HepG2 (cell line): ENCODE data around the gene THADA. TPM values are rescaled to one million over a fixed set of nuclear protein-coding genes. Genes with fewer than 3 reads are reported as not detected.

ENCODE experiments used
- CEBPB ChIP-seq: IDR thresholded peaks from 2 replicates; pipeline ENCODE4 v1.6.1; 2011; ENCODE audit warnings: low read depth, low read length, improper control_type of control experiment, borderline replicate concordance
- CHD2 ChIP-seq: IDR thresholded peaks from 2 replicates; pipeline ENCODE4 v1.6.1; 2011; ENCODE audit warnings: low read depth, low read length, improper control_type of control experiment
- FOXO4 ChIP-seq: sonication (generic); formaldehyde crosslinking; conservative IDR thresholded peaks from 2 replicates; pipeline ENCODE4 v1.8.1; 2023; ENCODE audit warnings: missing genetic modification reagents
- GZF1 ChIP-seq: sonication (generic); formaldehyde crosslinking; IDR thresholded peaks from 2 replicates; pipeline ENCODE4 v1.5.1; 2020; ENCODE audit warnings: mild to moderate bottlenecking, missing genetic modification reagents
- HNF4A ChIP-seq: sonication (generic); formaldehyde crosslinking; IDR thresholded peaks from 2 replicates; pipeline ENCODE4 v1.4.0; 2020; ENCODE audit warnings: missing genetic modification reagents
- IRF9 ChIP-seq: sonication (generic); formaldehyde crosslinking; IDR thresholded peaks from 2 replicates; pipeline ENCODE4 v1.8.0; 2022; ENCODE audit warnings: missing genetic modification reagents, mild to moderate bottlenecking, borderline replicate concordance
- JUNB ChIP-seq: sonication (generic); formaldehyde crosslinking; IDR thresholded peaks from 2 replicates; pipeline ENCODE4 v1.8.0; 2022; ENCODE audit warnings: missing genetic modification reagents, mild to moderate bottlenecking, borderline replicate concordance
- MTF2 ChIP-seq: sonication (generic); formaldehyde crosslinking; IDR thresholded peaks from 2 replicates; pipeline ENCODE4 v1.5.0; 2020; ENCODE audit warnings: missing genetic modification reagents, borderline replicate concordance
- MYNN ChIP-seq: sonication (generic); formaldehyde crosslinking; IDR thresholded peaks from 2 replicates; pipeline ENCODE4 v1.4.0; 2020; ENCODE audit warnings: mild to moderate bottlenecking, low read depth, missing genetic modification reagents
- NBN ChIP-seq: fragments of 450-650 bp; conservative IDR thresholded peaks from 2 replicates; pipeline ENCODE4 v1.6.1; 2017
- NFE2L2 ChIP-seq: fragments of 150-350 bp; IDR thresholded peaks from 2 replicates; pipeline ENCODE4 v1.6.1; 2014; ENCODE audit warnings: low read length
- NKX3-1 ChIP-seq: sonication (generic); formaldehyde crosslinking; IDR thresholded peaks from 2 replicates; pipeline ENCODE4 v1.5.0; 2020; ENCODE audit warnings: missing genetic modification reagents
- SRY ChIP-seq: sonication (generic); formaldehyde crosslinking; IDR thresholded peaks from 2 replicates; pipeline ENCODE4 v1.8.0; 2022; ENCODE audit warnings: mild to moderate bottlenecking, missing genetic modification reagents
- TCF7L2 ChIP-seq: IDR thresholded peaks from 2 replicates; pipeline ENCODE4 v1.6.1; 2011; ENCODE audit warnings: mild to moderate bottlenecking, low read depth, low read length, moderate library complexity
- ZBTB39 ChIP-seq: sonication (generic); formaldehyde crosslinking; IDR thresholded peaks from 2 replicates; pipeline ENCODE4 v1.5.0; 2020; ENCODE audit warnings: missing genetic modification reagents
- ZNF331 ChIP-seq: sonication (generic); formaldehyde crosslinking; IDR thresholded peaks from 2 replicates; pipeline ENCODE4 v1.4.0; 2020; ENCODE audit warnings: missing genetic modification reagents
- ZNF441 ChIP-seq: sonication (generic); formaldehyde crosslinking; IDR thresholded peaks from 2 replicates; pipeline ENCODE4 v1.7.0; 2021; ENCODE audit warnings: missing genetic modification reagents, borderline replicate concordance
- ZNF468 ChIP-seq: sonication (generic); formaldehyde crosslinking; IDR thresholded peaks from 2 replicates; pipeline ENCODE4 v1.8.0; 2022; ENCODE audit warnings: mild to moderate bottlenecking, moderate library complexity, missing genetic modification reagents
- ZNF501 ChIP-seq: sonication (generic); formaldehyde crosslinking; IDR thresholded peaks from 2 replicates; pipeline ENCODE4 v1.5.1; 2020; ENCODE audit warnings: mild to moderate bottlenecking, moderate library complexity, missing genetic modification reagents
- ZNF672 ChIP-seq: sonication (generic); formaldehyde crosslinking; IDR thresholded peaks from 2 replicates; pipeline ENCODE4 v1.8.1; 2022; ENCODE audit warnings: missing genetic modification reagents
- ZSCAN20 ChIP-seq: sonication (generic); formaldehyde crosslinking; IDR thresholded peaks from 2 replicates; pipeline ENCODE4 v1.4.0; 2020; ENCODE audit warnings: missing genetic modification reagents, mild to moderate bottlenecking, borderline replicate concordance
- polyA plus RNA-seq, 8 experiments: library from polyadenylated mRNA; depleted of rRNA in 3 of 8; stranded (reverse) in 7 of 8; unstranded in 1 of 8; fragments of >200 nt; fragmentation: Illumina TruSeq in 4 of 8; extraction: Trizol in 4 of 8; gene quantifications; 2 replicates each; pipeline versions ENCODE4 v1.2.1 to v1.2.3, GENCODE V29; 2011 to 2016; ENCODE audit warnings: low read depth in 4 of 8, missing spikeins in 1 of 8, mixed read lengths in 1 of 8; ENCODE audit not compliant: insufficient read depth in 1 of 8
- total RNA-seq, 5 experiments: library from RNA; depleted of rRNA; stranded (reverse); fragments of >200 nt; fragmentation: Illumina TruSeq; extraction: Trizol; gene quantifications; 2 replicates each; pipeline ENCODE4 v1.2.3, GENCODE V29; 2016; ENCODE audit warnings: low read depth in 1 of 5
- TF ChIP-seq, protein P1 (sequence below): sonication (generic); formaldehyde crosslinking; IDR thresholded peaks from 2 replicates; pipeline ENCODE4 v1.8.1; 2023; ENCODE audit warnings: mild to moderate bottlenecking, inconsistent platforms, moderate library complexity, missing genetic modification reagents, borderline replicate concordance
- TF ChIP-seq, protein P2 (sequence below): sonication (generic); formaldehyde crosslinking; IDR thresholded peaks from 2 replicates; pipeline ENCODE4 v1.4.0; 2020; ENCODE audit warnings: missing genetic modification reagents, borderline replicate concordance

The THADA gene
- total and polyA plus RNA-seq, 2 of the 13 experiments (the other 11 are each of a cell fraction or from before 2014, with no cell fraction given) = 12.7 to 21.7 TPM

DNA sequence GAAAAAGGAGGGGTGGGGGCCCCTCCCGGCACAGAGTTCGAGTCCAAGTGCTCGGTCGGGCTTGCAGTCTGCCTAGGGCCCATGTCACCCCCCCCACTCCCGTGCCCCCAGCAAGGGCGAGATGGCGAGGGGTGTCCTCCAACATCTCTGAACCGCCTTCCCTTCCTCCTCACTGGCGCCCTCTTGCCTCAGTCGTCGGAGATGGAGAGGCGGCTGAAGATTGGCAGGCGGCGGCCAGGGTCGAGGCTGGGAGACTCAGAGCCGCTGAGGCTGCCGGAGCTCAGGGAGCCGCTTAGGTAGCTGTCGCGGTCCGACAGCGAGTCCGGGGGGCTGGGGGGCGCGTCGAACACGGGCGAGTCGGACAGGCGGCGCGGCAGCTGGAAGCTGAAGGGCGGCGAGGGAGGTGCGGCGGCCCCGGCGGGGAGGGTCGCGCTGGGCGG is 371.7 kb downstream of the THADA start (continued):
- TF ChIP-seq JUNB (no peak), ZBTB39 (CRISPR knock-in tag) (no peak), ZNF468 (CRISPR knock-in tag) (no peak), TCF7L2 (no peak), ZSCAN20 (CRISPR knock-in tag) (no peak), GZF1 (no peak), ZNF331 (peak; percentile 39; the same call in 1 of the 2 replicates), MTF2 (CRISPR knock-in tag) (no peak), FOXO4 (no peak), IRF9 (no peak; the same call in 1 of the 2 replicates), ZNF672 (no peak), NBN (no peak), HNF4A (peak; percentile 28; the same call in 1 of the 2 replicates), ZNF441 (CRISPR knock-in tag) (no peak; the same call in 1 of the 2 replicates), CEBPB (no peak), NFE2L2 (no peak), SRY (CRISPR knock-in tag) (no peak), CHD2 (no peak; the same call in 1 of the 2 replicates), NKX3-1 (CRISPR knock-in tag) (no peak), ZNF501 (no peak), MYNN (0 out of 2 replicates have a peak, but pooled peaks have one; percentile 67)
- TF ChIP-seq, protein P1, sequence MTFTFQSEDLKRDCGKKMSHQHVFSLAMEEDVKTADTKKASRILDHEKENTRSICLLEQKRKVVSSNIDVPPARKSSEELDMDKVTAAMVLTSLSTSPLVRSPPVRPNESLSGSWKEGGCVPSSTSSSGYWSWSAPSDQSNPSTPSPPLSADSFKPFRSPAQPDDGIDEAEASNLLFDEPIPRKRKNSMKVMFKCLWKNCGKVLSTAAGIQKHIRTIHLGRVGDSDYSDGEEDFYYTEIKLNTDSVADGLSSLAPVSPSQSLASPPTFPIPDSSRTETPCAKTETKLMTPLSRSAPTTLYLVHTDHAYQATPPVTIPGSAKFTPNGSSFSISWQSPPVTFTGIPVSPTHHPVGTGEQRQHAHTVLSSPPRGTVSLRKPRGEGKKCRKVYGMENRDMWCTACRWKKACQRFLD (CRISPR knock-in tag) = no peak
- TF ChIP-seq, protein P2, sequence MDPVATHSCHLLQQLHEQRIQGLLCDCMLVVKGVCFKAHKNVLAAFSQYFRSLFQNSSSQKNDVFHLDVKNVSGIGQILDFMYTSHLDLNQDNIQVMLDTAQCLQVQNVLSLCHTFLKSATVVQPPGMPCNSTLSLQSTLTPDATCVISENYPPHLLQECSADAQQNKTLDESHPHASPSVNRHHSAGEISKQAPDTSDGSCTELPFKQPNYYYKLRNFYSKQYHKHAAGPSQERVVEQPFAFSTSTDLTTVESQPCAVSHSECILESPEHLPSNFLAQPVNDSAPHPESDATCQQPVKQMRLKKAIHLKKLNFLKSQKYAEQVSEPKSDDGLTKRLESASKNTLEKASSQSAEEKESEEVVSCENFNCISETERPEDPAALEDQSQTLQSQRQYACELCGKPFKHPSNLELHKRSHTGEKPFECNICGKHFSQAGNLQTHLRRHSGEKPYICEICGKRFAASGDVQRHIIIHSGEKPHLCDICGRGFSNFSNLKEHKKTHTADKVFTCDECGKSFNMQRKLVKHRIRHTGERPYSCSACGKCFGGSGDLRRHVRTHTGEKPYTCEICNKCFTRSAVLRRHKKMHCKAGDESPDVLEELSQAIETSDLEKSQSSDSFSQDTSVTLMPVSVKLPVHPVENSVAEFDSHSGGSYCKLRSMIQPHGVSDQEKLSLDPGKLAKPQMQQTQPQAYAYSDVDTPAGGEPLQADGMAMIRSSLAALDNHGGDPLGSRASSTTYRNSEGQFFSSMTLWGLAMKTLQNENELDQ (CRISPR knock-in tag) = no peak
